COLO829 (cell line): ENCODE results near the gene TRIOBP.
A peak's percentile ranks its signal among the peaks of the same experiment; 100 is the strongest.

ENCODE experiments used
- DNase-seq: peaks from one replicate; pipeline ENCODE4 v3.0.0; 2012; ENCODE audit warnings: low spot score

Gene TRIOBP

DNA sequence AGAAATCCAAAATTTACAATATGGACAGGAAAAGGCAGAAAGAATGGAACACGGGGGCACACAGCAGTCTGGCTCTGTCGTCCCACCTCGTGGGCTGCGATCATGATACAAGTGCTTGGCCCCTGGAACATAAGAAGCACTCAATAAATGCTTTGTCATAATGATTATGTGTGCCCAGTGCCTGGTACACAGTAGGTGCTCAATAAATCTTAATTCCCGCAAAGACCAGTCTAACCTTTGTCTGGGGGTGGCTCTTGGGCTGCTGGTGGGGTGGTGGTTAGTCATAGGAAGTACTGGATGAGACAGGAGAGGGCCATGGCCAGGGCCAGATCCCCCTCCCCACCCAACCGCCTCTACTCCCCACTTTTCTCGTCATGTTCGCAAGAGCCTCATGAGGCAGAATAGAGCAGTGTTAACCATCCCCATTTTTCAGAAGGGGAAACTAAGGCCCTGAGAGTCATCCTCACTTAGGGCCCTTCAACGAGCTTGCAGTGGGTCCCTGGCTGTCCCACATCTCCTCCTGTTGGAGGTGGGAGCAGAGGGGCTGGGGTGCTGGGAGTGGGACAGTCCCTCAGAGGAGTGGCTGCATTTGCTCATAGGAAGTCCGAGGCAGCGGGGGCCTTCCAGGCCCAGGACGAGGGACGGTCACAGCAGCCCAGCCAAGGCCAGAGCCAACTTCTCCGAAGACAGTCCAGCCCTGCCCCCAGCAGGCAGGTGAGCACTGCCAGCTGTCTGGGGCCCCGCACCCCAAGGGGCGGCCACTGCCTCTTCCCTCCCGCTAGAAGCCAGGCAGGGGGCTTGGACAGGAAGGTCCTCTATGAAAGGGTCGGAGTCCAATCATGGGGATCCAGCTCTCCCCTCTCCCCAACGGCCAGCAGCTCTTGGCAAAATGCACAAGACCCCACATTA is 36.1 kb downstream of the TRIOBP start:
- no peak for DNase-seq

DNA sequence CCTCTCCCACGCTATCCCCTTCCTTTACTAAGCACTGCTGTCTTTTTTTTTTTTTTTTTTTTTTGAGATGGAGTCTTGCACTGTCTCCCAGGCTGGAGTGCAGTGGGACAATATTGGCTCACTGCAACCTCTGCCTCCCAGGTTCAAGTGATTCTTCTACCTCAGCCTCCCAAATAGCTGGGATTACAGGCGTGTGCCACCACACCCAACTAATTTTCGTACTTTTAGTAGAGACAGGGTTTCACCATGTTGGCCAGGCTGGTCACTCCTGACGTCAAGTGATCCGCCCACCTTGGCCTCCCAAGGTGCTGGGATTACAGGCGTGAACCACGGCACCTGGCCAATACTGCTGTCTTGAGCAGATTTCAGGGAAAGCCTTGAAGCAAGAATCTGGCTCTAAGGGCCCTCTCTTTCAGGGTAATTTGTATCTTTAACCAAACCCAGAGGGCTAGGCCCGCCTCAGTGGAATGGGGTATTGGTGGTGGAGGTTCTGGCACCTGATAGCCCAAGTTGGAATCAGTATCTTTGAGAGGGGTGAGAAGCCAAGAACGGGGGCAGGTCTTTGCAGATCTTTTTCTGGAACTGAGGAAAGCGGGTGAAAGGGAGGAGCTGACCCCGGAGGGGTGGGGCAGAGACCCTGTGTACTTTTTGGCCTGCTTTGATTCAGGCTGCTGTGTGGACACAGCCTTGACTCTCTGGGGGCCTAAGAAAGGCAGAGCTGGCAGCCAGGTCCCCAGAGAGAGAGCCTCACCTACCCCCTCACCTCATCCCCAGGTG is 37.0 kb downstream of the TRIOBP start:
- no peak for DNase-seq

DNA sequence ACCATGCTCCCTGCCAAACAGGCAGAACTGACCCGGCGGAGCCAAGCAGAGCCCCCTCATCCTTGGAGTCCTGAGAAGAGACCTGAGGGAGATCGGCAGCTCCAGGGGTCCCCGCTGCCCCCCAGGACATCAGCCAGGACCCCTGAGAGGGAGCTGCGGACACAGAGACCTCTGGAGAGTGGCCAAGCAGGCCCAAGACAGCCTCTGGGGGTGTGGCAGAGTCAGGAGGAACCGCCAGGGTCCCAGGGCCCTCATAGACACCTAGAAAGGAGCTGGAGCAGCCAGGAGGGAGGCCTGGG is 37.5 kb downstream of the TRIOBP start:
- DNase-seq = no peak

DNA sequence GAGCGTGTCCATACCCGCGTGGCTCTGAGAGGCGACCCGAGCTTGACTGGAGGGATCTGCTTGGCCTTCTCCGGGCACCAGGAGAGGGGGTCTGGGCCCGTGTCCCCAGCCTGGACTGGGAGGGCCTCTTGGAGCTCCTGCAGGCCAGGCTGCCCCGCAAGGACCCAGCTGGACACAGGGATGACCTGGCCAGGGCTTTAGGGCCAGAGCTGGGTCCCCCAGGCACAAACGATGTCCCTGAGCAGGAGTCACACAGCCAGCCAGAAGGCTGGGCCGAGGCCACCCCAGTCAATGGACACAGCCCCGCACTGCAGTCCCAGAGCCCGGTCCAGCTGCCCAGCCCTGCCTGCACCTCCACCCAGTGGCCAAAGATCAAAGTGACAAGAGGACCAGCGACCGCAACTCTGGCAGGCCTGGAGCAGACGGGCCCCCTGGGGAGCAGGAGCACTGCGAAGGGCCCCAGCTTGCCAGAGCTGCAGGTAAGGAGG is 38.2 kb downstream of the TRIOBP start:
- DNase-seq = no peak

DNA sequence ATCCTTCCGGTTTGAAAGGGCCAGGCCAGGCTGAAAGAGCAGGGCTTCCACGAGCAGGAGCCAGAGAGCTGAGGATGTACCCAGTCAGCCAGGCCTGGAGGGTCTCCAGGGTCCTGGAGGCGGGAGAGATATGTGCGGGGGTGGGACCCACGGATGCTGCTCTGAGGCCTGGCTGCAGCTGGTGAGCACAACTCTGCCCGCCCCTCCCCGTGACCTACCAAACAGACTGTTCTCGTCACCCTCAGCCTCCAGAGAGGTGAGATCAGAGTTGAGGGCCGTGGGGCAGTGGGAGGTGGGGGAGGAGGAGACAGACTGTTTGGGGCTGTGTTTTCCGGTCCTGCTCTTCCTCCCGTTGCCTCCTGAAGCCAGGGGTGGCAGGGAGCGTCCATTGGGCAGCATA is 42.2 kb downstream of the TRIOBP start:
- DNase-seq = no peak

DNA sequence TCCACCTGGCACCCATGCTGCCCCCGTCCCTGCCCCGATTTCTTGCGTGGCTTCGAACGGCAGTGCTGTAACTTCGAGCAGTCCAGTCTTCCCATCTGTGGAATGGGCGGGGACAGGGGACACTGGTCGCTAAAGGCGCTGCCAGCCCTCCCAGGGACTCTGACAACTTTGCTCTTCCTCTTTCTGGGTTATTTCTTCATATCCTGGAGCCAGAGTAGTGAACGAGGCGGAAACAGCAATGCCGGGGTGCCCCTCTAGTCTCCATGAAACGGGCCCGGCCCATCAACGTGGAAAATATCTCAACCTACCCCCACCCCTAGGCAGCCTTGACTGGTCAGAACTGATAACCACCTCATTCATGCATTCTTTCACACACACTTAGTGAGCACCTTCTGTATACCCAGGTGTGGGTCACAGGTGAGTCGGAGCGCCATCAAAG is 42.8 kb downstream of the TRIOBP start:
- no peak for DNase-seq

DNA sequence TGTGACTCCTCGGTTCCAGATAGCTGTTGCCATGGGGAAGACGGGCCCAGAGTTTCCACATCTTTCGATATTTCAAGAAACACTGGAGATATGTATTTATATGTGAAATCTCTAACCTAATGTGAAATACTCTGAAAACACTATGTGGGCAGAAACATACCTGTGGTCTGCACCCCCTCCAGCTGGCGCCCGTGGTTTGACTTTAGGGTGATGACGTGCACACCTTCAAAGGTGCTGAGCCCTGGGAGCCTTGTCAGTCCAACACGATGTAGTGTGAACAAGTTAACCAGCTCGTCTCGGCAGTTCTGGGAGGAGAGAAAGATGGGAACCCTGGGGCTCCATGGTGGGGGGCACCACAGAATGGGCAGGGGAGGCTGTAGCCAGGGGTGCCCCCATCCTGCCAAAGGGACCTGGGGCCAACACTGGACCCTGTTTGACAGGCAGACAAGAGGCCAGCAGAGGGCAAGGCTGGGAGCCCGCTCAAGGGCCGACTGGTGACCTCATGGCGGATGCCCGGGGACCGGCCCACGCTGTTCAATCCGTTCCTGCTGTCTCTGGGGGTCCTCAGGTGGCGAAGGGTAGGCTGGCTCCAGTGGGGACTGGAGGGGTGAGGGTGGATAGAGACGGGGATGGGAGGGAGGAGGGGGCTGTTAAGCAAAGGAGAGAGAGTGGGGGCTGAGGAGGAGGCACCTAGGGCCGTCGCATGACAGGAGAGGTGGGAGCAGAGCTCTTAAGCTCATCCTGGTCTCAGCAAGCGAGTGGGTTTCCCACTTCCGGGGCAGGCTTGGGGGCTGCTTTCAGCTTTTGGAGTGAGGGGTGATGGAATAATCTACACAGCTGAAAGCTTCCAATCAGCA is 43.8 kb downstream of the TRIOBP start:
- no peak for DNase-seq

DNA sequence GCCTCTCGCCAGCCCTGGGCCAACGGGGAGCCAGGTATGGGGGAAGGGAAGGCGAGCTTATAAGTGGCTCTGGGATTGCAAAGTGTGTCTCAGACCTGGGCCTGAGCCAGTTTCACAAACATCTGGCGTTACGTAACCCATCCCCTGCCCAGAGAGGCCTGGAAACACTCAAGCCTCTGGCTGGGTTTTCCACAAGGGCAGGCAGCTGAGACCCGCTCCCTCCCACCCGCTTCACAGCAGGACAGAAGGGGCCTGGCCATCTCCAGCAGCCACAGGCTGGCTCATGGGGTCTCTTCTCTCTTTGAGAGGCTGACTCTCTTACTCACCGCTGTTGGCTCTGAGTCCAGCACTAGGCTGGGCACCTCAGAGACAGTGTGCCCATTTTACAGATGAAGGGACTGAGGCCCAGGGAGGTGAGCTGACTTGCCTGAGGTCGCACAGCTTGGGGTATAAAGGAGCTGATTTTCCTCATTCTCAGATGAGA is 44.5 kb downstream of the TRIOBP start:
- no peak for DNase-seq

DNA sequence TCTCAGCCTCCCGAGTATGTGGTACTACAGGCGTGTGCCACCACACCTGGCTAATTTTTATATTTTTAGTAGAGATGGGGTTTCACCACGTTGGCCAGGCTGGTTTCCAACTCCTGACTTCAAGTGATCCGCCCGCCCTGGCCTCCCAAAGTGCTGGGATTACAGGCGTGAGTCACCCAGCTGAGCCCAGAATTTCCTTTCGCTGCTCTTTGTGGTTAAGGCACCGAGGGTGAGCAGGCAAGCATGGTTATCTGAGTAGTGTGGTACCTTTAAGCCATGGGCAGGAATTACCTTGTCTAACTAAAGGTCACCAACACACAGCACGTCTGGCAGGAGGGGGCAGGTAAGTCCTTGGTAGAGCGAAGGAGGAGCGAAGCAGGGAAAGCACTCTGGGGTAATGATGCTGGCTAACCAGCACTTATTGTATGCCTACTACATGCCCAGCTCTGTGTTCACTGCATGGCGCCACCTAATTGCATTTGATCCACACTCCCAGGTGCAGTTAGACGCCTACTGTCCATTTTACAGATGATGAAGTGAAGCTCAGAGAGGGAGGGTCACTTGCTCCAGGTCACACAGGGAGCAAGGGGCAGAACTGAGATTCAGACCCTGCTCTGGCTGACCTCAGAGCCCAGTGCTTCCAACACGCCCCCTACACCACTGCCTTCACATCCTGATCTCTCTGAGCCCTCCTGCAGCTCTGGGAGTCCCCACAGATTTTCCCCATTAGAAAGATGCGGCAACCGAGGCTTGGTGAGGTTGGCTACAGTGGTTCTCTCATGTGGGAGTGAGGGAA is 45.7 kb downstream of the TRIOBP start:
- DNase-seq = no peak

DNA sequence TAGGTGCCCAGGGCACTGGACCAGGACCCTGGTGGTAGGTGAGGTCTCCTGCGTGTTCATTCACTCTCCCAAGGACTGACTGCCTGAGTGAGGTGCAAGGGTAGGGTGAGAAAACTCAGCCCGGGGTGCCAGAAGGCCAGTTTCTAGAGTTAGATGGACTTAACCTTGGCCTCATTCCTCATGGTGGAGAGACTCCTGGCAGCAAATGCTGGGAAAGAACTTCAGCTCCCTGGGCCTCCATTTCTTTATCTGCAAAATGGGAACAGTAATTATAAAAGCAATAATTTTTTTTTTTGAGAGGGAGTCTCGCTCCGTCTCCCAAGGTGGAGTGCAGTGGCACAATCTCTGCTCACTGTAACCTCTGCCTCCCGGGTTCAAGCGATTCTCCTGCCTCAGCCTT is 47.7 kb downstream of the TRIOBP start:
- no peak for DNase-seq

DNA sequence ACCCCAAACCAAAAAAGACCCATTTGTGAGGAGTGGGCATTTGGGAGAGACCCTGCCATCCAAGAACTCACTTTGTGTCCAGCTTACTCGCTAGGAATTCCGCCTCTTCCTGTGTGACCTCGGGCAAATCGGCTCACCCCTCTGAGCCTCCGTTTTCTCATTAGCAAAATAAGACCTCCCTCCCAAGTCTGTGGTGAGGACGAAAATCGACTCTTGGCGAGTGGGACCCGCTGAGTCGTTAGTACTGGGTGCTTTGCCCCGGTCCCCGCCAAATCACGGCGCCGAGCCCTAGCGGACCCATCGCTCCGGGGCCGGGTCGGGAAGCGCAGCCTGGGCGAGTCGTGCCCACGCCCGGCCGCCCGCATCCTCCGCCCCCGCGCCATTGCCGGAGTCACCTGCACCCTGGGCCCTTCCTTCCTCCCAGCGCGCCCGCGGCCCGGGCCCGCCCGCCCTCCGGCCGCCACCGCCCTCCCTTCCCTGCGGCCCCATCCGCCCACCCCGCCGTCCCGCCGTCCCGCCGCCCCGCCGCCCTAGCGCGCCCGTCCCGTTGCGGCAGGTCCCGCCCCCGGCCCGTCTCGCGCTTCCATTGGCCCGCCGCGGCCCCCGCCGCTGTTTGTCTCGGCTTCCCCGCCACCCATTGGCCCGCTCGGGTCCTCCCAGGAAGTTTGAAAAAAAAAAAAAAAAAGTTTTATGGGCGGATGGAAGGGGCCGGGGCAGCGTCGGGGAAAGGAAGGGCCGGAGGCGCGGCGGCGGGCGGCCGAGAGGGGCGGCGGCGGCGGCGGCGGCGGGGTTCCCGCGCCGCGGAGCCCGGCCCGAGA is 48.9 kb downstream of the TRIOBP start:
- peak; percentile 80 for DNase-seq

DNA sequence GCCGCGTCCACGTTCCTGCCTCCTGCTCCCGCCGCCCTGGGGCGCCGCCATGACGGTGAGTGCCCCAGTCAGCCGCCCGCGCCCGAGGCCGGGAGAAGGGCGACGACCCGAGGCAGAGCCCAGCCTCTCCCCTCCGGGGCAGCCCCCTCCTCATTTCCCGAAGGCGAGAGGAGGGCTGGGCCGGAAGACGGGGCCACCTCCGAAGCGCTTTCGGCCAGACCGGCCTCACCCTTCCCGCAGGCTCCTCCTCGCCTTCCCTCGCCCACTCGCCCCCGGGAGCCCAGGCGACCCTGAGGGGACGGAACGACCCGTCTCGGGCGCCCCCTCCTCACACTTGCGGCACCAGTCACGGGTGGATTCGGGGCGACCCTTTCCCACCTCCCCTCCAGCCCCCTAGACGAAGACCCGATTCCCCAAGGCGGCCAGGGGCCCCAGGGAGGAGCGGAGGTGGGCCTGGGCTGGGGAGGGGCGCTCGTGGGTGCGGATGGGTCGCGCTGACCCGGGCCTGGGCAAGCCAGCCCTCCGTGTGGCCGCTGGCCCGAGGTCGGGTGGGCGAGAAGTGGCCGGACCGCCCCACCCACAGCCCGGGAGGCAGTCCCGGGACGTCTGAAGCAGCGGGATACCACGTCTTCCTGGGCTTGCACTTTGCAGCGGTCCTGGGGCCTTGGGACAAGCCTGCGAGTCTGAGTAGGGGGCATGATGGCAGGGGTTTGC is 49.7 kb downstream of the TRIOBP start:
- no peak for DNase-seq

DNA sequence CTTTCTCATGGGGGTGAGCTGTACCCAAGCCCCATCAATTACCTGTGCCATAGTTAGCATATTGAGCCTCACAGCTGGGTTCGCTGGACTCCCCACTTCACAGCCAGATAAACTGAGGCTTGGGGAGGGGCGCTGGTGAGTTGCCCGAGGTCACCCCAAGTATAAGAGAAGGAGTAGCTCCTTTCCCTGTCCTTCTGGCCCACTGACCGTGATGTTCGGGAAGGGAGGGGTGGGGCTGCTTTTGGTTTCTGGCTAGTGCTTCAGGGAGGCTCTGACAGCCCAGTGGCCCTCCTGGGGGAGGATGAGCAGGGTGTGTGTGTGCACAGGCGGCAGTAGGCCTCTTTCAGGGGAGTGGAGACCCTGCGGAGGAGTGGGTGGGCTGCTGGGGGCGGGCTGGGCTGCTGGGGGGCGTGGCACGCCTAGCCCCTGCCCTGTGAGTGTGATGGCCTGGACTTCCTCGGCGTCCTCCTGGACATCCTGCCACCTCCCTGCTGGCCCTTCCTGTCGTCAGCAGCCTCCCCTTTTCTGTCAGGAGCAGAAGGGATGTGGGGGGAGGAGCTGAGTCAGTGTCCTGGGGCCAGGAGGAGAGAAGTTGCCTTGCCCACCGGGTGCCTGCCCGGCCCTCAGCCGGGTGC is 50.3 kb downstream of the TRIOBP start:
- no peak for DNase-seq

DNA sequence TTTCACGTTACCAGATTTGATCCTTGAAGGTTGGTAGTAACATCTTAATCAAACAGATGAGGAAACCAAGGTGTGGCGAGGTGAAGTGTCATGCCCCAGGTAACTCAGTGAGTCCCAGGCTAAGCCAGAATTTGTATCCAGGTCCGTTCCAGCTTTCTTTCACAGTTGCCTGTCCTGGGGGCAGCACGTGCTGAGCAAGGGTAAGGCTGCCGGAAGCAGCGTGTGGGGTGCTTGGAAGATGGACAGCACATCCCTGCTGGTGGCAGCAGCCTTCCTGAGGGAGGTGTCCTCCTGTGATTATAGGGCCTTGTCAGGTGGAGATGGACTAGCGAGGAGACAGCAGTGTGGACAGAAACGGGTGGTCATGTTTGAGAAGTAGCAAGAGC is 50.9 kb downstream of the TRIOBP start:
- no peak for DNase-seq

DNA sequence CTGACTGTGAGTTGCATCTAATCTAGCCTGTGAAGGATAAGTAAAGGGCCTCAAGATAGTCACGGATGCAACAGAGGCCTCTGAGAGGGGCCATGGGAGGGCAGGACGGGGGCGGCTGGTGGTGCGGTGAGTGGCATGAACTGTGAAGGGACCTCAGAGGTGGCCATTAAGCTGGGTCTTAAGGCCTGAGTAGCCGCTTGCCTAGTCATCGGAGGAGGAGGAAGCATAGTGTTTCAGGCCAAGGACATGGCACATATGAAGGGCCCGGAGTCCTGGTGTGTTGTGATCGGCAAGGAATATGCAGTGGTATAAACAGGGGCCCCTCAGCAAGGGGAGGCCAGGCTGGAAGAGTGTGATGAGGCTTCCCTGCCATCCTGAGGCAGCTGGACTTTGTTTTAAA is 51.8 kb downstream of the TRIOBP start:
- no peak for DNase-seq

DNA sequence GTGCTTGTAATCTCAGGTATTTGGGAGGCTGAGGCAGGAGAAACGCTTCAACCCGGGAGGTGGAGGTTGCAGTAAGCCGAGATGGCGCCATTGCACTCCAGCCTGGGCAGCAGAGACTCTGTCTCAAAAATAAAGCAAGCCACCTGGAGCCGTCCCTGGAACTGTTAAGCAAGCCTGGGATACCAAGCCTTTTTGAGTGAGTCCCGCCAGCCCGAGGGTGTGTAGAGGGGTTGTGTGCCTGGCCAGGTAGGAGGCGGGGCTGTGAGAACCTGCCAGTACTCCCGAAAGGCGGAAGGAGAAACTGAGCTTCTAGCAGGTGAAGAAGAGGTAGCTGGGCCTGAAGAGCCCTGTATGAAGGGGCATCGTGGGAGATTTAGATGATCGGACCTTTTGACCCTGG is 52.4 kb downstream of the TRIOBP start:
- no peak for DNase-seq

DNA sequence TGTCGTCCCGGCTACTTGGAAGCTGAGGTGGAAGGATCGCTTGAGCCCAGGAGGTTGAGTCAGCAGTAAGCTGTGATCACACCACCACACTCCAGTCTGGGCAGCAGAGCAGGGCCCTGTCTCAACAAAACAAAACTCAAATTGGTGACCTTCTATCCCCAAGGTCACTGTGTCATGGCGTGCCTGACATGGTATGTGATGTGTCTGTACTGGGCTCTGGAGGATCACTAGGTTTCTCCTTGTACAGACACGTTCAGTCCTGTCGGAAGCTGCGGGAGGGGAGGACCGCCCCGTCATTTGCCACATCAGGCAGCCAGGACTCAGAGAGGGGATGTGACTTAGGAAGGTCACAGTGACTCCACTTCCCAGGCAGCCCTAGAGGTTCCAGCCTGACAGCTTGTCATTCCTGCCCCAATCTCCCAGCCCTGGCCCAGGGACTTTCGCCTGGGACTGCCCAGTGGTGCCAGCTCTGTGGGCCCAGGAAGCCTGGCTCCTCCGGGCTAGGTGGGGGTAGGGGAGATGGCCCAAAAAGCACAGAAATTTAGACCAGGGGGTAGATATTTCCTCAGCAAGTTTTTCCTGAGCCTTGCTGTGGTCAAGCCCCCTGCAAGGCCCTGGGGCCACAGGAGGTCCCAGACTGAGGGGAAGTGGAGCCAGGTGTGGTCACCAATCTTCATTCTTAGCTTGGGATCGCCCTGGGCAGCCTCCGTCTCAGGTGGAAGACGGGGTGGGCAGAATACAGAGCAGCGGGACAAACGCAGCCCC is 53.2 kb downstream of the TRIOBP start:
- no peak for DNase-seq

DNA sequence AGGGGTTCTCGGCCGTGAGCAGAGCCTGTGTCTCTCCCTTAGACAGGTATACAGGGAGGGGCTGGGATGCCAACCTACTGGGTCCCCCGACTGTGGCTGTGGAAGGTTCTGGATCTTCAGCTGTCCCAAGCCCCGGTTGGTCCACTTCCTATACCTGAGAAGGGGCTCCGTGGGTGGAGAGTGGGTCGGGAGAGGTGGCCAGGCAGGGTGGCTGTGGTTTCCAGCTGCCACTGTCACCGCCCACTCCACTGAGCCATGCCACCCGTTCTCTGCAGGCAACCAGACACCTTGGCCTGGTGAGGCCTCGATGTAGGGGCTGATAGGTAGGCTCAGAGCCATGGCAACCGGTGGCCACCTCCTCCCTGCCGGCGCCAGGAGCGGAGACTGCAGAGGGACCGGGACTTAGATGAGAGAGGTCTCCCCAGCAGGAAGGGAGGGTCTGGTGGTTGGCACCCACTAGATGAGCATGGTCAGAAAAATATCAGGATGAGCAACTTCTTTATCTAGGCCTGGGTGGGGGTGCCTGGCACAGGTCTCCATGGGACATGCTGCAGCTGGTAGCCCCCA is 53.8 kb downstream of the TRIOBP start:
- DNase-seq = no peak
